Stimulated activated CD8-positive, alpha-beta memory T cell treated with anti-CD3 and anti-CD28 coated beads, Interleukin-7, amount 100 ng/mL, for 24 hours (primary cell): ENCODE measurements around the gene ANGPTL5.
"Not testable (repeated sequence)": the region's sequence is repeated elsewhere in the genome, so short reads cannot be mapped to it uniquely, and the experiment has no call there.

Experiments used
- DNase-seq: peaks from one replicate; pipeline ENCODE4 v3.0.0-alpha.2; 2020; ENCODE audit warnings: low read depth

Gene ANGPTL5

DNA sequence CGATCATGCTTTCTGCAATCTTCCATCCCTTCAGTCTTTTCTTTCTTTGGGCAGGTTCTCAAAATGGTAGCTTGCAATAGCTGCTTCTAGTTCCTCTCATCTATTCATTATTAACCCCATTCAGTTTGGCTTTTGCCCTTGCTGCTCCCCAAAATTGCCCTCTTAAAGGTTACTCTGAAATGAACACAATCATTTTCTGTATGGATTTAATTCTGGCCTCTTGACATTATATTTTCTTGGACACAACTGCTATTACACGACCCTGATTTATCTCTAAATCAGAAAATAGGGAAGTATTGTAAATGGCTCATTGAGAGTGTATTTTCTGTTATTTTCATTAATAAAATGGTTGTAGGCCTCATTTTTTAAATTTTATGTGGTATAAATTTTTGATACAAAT lies at the start of gene ANGPTL5:
ANGPTL5 (minus strand) TSS at position 101 of the 400 bp plus-strand sequence. CDS start 8,613 bp downstream, outside the sequence.
- no peak for DNase-seq

DNA sequence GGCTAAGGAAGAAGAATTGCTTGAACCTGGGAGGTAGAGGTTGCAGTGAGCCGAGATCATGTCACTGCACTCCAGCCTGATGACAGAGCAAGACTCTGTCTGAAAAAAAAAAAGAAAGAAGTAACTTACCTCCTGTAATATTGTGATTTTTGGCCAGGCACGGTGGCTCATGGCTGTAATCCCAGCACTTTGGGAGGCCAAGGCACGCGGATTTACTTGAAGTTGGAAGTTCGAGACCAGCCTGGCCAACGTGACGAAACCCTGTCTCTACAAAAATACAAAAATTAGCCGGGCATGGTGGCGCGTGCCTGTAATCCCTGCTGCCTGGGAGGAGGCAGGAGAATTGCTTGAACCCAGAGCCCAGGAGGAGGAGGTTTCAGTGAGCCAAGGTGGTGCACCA lies 47.9 kb upstream of the ANGPTL5 start:
- not testable (repeated sequence) for DNase-seq

DNA sequence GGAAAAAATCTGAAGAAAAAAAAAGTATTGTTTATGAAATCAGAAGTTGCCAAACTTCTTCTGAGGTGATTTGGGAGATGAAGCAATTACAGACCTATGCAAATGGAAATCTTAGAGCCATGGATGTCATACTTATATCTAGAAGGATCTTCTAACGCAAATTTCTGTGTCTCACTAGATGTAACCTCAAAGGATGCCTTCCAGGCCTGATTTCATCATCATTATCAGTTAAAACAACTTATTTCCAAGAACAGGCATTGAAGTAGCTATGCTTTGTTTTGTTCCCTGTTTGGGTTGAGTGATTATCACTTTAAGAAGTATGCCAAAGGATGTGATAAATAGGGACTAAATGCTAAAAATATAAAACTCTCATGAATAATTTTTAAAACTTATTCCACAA lies 43.9 kb upstream of the ANGPTL5 start:
- no peak for DNase-seq

DNA sequence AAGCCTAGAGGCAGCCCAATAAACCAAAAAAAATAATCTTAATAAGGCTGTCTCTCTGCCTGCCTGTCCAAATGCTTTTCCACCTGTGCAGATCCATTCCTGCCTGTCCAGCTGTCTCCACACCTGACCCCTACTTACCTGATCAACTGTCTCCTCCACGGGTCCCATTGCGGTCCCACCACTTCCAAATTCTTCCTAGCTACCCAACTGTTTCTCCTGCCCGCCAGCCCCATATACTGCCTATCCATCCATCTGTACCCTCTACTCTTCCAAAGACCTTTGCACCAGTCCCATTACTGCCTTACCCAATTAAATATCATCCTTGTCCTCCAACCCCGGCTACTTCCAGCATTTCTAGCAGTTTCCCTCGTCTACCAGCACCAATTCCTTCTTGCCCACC lies 39.4 kb upstream of the ANGPTL5 start:
- DNase-seq: no peak

DNA sequence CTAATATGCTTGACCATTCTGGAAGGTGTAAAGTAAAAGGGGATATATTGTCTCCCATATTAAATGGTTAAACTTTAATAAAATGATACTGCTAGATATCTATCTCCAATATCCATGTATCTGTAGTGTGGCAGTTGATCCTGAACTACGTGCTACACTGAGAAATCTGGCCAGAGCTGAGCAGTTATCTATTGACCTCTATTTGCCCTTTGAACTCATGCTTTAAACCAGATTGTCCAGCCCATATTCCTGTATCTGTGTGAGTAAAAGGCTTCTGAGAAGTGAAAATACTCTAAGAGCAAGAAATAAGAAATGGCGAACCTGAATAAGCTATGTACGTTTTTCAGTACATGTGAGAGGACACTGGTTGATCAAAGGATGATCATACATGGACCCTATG lies 39.0 kb upstream of the ANGPTL5 start:
- no peak for DNase-seq

DNA sequence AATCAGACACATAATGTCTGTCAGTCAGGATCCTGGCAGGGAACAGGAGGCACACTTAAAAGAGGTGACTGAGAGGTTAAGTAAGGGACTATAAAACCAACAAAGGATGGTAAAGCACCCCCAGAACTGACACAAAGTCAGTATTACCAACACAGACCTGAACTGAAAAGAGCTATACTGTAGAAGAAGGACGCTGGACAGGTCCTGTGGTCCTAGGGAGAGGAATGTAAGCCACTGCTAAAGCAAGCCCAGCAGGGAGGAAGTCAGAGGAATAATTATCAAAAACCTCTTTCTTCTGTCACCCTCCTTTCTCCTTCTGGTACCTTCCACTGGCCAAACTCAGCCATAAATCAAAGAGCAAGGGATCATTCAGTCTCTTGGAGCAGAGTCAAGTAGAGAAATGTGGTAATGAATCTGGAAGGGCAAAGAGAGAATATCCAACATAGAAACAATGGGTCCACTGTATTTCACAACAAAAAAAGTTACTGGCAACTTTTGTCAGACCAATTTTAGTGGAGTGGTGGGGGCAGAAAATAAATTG lies 33.4 kb upstream of the ANGPTL5 start:
- DNase-seq: no peak

DNA sequence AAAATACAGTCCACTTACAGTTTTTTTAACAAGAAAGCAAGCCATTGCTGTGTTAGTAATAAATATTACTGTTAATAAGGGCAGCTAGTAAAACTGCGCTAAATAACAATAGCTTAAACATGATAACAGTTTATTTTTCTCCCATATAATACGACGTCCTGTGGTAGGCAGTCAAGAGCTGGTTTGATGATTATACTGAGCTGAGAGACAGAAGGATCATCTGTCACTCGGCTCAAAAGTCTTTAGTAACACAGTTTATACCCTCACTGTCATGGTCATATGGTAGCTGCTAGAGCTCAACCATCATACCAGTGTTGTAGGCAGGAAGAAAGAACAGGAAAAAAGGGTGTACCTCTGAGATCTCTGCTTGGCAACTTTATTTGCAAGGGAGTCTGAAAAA lies 29.1 kb upstream of the ANGPTL5 start:
- DNase-seq: no peak

DNA sequence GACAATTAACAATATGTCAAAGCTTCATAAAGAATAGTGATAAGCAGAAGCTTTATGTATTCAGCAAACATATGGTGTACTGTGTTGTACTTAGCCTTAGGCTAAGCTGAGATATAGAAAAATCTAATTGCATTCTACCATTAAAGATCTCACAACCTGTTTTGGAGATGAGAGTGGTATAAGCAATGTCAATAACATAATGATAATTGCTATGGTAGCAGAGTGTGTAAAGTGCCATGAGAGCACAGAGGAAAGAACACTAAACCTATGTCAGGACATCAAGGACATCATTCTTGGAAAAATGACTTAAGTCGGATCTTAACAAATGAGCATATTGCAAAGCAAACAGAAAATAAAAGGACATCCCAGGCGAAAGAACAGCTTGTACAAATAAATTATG lies 28.6 kb upstream of the ANGPTL5 start:
- DNase-seq: no peak

DNA sequence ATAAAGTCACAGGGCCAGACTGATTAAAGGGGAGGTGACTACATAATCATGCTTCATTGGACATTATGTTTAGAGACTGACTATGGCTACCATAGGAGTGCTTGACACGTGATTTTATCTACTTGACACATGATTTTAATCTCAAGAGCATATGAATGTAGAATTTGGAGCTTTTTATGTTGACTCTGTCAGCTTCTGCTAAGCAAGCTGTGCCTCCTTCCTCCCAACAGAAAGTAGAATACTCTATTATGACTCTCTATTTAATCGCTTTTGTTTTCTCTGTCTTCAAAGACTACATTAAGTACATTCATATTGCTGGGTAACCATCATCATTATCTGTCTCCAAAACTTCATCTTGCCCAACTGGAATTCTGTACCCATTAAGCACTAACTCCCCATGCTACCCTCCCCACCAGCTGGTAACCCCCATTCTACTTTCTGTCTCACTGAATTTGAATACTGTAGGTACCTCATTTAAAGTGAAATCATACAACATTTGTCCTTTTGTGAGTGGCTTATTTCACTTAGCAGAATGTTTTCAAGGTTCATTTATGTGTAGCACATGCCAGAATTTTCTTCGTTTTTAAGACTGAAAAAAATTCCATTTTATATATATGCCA lies 24.7 kb upstream of the ANGPTL5 start:
- no peak for DNase-seq

DNA sequence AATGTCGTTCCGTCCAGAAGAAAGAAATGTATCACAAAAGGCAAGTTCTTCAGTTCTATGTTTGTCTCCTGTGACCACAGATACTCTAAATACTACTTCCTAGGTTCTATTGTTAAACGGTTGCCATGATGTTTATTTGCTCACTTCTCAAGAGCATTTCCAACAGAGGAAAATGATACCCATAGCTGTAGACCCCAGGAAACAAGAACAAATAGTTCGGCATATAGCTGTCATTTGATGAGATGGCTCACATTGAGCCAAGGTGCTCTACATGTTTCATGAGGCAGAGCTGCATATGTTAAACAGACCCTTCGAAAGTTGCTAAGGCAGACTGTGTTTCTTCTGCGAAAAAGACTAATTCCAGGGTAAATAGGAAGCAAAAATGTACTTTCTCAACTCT lies 15.4 kb upstream of the ANGPTL5 start:
- DNase-seq: no peak

DNA sequence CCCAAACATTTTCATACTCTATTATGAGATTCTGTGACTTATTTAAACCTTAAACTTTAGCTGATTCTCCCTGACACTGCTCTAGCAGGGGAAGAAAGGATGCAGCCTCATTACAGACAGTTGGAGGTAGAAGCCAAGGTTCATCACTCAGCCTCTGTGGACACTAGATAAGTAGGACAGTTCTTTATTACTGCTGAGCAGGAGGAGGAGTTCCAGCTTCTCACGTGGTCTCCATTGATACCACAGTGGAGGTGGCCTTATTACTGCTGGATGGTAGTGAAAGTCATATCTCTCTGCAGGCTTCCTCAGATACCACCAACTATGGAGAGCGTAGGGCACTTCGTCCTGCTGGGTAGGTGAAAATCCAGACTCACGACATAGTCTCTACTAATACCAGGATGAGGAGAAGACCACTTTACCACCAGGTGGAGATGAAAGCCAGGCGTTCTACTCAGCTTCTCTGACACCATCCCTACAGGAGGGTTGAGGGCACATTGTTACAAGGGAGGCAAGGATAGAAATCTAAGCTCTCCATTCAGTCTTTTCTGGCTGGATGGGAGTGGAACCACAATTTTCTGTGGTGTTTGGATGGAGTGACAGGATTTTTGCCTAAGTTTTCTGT lies 13.1 kb upstream of the ANGPTL5 start:
- no peak for DNase-seq

DNA sequence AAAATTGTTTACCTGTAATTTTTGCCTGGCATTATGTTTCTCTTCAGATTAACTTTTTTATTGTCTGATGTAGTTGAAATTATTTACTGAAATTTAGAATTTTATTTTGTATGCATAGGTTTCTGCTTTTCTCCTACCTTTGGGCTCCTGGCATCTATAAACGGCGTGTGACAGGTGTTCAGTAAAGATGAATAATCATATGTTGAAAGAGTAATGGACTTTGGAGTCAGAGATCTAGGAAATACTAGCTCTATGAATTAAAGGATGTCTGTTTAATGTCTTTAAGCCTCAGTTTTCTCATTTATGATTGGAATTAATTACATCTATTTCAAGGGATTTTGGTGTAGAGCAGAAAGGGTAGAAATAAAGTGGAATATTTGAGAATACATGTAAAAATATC lies 7.2 kb upstream of the ANGPTL5 start:
- DNase-seq: no peak

DNA sequence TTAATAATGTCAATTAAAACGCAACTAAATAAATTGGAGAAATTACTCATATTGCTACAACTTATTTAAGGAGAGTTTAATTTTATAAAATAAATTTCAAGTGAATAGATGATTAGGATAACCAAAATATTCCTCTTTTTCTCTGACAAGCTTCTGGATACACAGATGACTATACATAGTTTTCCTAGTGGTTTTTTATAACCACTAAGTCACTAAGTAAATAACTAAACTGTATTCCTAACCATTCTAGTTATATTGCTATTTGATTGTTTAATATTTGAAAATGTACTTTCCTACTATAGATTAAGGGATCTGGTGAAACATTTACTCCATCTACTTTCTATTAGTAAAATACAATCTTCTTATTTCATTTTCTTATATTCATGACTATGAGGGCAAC lies 4.7 kb upstream of the ANGPTL5 start:
- no peak for DNase-seq

DNA sequence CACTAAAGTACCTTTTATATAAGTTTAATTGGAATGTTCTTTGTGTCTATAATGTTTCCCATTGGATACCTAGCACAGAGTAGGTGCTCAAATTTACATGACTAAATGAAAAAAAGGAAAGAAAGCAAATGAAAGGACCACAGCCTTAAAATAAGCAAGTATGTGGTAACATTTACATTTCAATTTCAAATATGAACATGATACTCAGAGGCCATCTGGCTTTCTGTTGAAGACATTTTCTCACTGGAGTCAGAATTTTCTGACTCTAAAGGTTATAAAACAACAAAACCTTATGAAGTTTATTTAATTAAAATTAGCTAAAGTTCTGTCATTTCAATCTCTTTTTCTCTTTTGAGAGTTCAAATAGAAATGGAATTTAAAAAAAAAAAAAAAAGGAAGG lies 904 bp upstream of the ANGPTL5 start:
- no peak for DNase-seq

DNA sequence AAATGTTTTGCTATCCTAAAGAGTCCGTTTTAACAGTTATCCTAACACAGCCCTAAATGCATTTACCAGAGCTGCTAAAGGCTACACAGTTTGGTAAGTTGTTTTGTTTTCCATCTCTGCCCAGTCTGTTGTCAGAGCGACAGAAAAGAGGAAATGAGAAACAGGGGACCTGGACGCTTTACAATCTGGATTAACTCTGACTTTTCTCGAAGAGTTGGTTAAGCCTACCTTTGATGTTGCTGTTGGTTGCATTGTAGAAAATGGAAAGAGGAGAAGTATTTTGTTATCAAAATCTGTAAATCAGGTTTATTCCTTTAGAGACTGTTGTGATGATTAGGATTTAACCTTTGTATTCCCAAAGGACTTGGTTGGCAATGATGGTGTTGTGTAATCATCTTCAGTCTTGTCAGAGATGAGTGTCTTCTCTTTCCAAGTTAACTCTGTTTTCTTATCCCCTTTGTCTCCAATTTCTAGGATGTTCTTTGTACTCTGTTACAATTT lies 481 bp downstream of the ANGPTL5 start:
- DNase-seq: no peak

DNA sequence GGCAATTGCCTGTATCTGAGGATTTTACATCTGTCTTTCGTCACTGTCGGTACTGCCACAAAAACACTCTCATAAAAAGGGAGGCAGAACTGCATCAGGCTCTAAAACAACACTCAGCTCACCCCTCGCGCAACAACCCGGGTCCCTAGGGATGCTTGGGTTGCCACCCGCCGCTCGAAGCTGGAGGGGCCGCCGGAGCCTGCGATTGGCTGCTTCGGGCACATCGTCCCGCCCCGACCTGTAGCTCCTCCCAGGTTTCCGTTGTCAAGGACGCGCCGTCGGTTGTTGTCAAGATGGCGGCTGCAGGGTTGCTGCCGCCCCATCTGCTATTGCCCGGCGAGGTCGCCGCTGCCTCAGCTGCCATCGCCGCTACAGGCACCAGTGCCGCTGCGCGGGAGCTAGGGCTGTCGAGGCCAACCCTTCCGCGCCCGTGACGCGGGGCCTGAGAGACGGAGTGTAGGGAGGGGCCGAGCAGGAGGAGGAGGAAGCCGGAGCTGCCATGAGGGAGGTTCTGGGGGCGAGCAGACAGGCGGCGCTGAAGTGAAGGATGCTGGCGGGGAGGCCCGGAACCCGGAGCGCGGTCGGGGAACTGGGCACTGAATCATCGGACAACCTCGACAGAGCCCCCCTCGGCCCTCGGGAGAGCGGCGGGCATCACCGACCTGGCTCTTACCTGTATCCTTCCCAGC lies 1.4 kb downstream of the ANGPTL5 start, which contains the start of gene CEP126:
CEP126 (plus strand) TSS at position 273 of the 689 bp plus-strand sequence; CDS start at position 548, 275 bp downstream.
- DNase-seq: peak; percentile 91

DNA sequence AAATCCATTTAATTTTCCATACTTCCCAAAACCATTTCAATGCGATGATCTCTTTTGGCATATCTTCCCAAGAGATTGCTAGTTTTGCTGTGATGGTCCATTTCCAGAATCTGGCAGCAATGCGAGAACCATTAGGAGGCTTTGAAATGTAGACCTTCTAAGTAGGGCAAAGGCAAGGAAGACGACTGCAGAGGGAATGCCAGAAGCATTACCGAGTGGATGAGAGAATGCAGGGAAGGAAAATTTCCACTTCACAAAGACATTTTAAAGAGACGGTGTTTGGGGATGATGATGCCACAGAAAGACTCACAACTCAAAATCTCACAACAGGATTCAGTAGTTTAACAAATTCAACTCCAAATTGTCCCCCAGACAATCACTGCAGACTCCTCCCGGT lies 2.0 kb downstream of the ANGPTL5 start:
- no peak for DNase-seq

DNA sequence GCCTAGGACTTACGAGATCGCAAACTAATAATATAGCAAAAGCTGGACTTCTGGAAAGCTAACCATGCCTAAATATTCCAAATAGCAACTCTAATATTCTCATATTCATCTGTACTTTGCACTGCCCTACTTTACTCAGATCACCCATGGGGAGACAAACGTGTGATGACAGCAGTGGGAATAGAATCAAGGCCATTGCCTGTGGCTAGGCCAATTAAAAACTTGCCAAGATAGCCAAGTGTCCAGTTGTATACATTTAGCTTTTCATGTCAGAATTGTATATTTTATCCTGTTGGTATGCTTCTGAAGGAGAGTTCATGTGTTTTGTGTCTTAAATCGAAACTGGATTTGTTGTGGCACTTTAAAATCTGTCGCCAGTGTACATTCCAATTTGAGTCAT lies 2.7 kb downstream of the ANGPTL5 start:
- DNase-seq: no peak

DNA sequence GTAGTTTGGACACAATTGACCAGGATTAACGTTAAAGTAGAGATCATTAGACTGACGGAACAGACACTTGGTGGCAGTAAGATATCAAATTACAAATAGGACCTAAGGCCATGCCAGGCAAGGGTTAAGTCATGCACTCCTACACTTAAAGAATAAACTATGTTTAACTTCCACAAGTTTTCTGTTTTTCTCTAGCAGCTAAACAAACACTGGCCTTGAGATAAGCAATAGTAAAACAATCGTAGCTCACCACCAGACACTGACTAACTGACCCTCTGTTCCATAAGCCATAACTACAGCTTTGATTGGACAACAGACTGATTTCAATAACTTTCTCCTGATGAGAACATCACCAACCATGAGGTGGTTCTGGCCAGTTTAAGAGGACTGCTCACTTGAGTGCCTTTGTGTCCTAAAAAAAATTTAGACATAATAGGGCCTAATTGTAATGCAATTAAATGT lies 3.5 kb downstream of the ANGPTL5 start:
- DNase-seq: no peak

DNA sequence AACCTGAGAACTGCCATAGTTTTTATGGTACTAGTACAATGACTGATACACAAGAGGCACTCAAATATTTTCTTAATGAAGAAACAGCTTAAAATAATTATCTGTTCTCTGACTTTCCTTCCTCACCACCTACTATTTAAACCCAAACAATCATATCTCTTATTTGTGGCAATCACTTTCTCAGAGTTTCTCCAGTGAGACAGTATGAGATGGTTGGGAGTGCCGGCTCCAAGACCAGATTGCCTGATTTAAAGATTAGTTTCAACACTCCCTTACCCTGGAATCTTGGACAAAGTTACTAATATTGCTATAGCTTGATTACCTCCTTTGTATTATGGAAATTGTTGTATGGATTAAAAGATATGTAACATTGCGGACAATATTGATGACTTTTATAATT lies 7.2 kb downstream of the ANGPTL5 start:
- no peak for DNase-seq

DNA sequence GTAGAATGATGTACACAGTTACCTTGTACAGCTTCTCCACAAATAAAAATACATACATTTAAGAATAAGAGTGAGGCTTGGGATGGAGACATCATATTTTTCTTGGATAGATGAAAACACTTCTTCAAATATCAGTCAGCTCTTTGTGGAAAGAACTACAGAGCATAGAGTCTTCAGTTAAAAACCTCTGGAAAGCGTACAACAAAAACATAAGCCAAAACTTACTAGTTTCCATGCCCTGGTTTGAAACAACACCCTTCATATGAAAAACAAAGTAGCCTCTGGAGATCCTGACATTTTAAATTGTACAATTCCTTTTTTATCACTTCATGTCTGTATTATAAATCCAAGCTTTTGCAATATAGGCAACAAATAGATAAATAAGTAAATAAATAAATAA lies 8.5 kb downstream of the ANGPTL5 start:
- DNase-seq: no peak

DNA sequence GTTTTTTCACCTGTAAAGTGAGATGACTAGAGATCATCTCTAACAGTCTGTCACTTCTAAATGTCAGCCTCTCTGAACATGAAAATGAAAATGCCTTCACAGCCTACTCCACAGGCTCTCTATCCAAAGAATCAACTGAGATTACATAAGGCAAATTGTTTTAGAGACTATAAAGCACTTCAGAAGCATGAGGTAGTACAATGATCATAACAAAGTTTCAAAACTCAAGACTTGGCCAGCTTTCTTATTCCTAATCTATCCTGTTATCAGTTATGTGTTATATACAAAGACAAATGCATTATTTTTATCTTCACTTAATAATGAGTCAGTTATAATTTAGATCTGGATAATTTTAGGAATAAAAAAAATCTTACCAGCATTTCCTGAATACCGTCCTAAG lies 21.8 kb downstream of the ANGPTL5 start:
- no peak for DNase-seq

DNA sequence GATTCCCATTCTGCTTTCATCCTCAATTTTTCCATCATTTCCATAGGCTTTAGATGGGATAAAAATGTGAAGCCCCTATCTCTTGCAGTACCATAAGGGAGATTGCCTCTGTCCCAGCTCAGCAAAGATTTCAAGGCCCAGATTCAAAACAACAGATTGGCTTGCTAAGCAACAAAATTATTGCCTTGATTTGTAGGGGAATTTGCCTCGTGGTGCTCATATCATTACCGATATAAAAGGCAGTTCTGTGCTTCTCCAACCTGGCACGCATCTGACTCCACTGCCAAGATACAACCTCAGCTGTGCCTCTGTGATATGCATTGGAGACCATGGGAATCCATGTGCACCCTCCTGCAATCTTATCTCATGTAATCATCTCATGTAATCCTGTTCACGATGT lies 26.6 kb downstream of the ANGPTL5 start:
- no peak for DNase-seq
